Astrocyte of the hippocampus (primary cell): Measurements from ENCODE around the gene FANCD2OS.
A peak's percentile ranks its signal among the peaks of the same experiment; 100 is the strongest.
"Not testable (repeated sequence)": the region's sequence is repeated elsewhere in the genome, so short reads cannot be mapped to it uniquely, and the experiment has no call there.

Experiments
- DNase-seq: peaks from one replicate; pipeline ENCODE4 v3.0.0; 2011; ENCODE audit warnings: low read depth, low spot score

Gene FANCD2OS

GRCh38 chr3:10093678-10094077, 14.4 kb downstream of the FANCD2OS start:
- DNase-seq, result no peak

- DNase-seq, result not testable (repeated sequence)
These were observed 16.7 kb downstream of the FANCD2OS start for GRCh38 chr3:10091387-10091786.

GRCh38 chr3:10090774-10091173, 17.3 kb downstream of the FANCD2OS start:
- not testable (repeated sequence) for DNase-seq

- no peak for DNase-seq
These were observed 17.9 kb downstream of the FANCD2OS start for GRCh38 chr3:10090179-10090578.

GRCh38 chr3:10088256-10088655, 19.8 kb downstream of the FANCD2OS start:
- DNase-seq, result no peak

GRCh38 chr3:10085738-10086137, 22.3 kb downstream of the FANCD2OS start:
- peak; percentile 4 for DNase-seq

- DNase-seq, result no peak
These were observed 26.2 kb downstream of the FANCD2OS start for GRCh38 chr3:10081871-10082270.

GRCh38 chr3:10074666-10075065, 33.4 kb downstream of the FANCD2OS start:
- no peak for DNase-seq

GRCh38 chr3:10070077-10070476, 38.0 kb downstream of the FANCD2OS start:
- not testable (repeated sequence) for DNase-seq

- DNase-seq, result no peak
These were observed 53.0 kb downstream of the FANCD2OS start for GRCh38 chr3:10055097-10055496.
